ENCODE data around the gene SALL4.

DNA sequence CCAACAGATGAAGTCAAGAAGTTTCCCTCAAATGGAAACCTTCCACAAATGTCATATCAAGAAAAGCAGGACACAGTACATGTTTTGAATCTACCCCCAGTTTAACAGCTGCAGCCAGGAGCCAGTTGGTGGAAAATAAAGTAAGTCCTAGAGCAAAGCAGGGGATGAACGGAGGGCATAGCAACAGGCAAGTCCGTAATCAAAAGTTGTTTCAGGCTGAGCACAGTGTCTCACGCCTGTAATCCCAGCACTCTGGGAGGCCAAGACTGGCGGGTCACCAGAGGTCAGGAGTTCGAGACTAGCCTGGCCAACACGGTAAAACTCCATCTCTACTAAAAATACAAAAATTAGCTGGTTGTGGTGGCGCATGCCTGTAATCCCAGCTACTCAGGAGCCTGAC is 2.4 kb upstream of the SALL4 start:
- TF ChIP-seq, protein P1, sequence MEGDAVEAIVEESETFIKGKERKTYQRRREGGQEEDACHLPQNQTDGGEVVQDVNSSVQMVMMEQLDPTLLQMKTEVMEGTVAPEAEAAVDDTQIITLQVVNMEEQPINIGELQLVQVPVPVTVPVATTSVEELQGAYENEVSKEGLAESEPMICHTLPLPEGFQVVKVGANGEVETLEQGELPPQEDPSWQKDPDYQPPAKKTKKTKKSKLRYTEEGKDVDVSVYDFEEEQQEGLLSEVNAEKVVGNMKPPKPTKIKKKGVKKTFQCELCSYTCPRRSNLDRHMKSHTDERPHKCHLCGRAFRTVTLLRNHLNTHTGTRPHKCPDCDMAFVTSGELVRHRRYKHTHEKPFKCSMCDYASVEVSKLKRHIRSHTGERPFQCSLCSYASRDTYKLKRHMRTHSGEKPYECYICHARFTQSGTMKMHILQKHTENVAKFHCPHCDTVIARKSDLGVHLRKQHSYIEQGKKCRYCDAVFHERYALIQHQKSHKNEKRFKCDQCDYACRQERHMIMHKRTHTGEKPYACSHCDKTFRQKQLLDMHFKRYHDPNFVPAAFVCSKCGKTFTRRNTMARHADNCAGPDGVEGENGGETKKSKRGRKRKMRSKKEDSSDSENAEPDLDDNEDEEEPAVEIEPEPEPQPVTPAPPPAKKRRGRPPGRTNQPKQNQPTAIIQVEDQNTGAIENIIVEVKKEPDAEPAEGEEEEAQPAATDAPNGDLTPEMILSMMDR (conservative IDR thresholded peaks at IDR 0.05; ENCODE audit: low read length): no peak
- no peak for TF ChIP-seq EZH2phosphoT487 (IDR thresholded peaks at IDR 0.05; ENCODE audit: borderline replicate concordance)
